ENCODE measurements around the gene EFS.
"Not testable (repeated sequence)": the region's sequence is repeated elsewhere in the genome, so short reads cannot be mapped to it uniquely, and the experiment has no call there.

EFS gene

GRCh38 chr14:23399136-23399535, 34.2 kb upstream of the EFS start:
- DNase-seq = no peak

- DNase-seq = no peak
These were observed 33.4 kb upstream of the EFS start for GRCh38 chr14:23398348-23398747.

DNA sequence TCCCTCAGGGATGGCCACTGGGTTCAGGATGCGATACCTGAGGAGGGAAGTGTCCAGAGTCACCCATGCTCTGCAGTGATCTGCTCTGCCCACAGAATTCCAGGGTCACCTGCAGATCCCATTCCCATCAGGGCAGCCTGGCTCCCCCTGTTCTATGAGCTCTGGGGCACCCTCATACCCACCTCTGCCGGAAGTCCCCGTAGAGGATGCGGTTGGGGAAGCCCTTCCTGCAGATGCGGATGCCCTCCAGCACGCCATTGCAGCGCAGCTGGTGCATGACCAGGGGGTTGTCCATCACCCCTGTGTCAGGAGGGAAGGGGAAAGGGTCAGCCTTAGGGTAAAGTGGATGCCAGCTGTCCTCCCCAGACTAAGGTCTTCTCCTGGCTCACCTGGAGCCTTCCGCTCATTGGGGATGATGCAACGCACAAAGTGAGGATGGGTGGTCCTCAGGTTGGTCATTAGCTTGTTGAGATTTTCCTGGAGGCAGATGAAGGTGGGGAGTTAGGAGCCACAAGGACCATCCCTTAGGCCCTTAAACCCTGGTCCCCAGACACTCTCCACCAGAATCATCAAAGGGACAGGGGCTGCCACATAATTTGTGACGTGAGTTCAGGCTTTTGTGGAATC, 31.9 kb upstream of the EFS start:
- no peak for DNase-seq

DNA sequence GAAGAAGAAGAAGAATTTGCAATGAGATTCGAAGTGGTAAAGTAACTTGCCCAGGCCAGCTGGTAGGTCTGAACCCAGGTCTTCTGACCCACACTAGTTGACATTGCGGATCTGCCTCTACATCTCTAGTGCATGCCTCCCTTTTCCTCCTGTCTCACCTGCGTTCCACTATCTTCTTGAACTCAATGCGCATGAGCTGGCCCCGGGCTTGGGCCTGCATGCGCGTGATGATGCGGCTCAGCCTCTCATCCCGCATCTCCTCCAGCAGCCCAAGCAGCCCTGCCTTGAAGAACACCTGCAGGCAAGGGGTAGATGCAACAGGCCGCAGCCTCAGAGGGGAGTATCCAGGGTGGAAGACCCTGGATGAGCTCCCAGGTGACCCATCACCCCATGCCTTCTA, 31.2 kb upstream of the EFS start:
- no peak for DNase-seq

GRCh38 chr14:23392613-23393012, 27.6 kb upstream of the EFS start:
- DNase-seq = no peak

DNA sequence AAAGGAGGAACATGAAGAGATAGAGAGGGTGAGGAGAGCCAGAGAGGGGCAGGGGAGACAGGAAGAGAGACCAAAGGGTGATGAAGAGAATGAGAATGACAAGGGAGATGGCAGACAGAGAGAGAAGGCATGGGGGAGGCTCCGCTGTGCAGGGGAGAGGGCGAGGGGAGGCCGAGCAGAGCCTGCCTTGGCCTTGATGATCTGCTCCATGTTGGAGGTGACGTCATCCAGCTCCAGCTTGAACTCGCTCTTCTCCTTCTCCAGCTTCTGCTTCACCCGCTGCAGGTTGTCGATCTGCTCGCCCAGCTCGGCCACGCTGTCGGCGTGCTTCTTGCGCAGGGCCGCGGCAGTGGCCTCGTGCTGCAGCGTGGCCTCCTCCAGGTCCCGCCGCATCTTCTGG, 24.9 kb upstream of the EFS start:
- not testable (repeated sequence) for DNase-seq

- no peak for DNase-seq
These were observed 24.4 kb upstream of the EFS start for GRCh38 chr14:23389396-23389795.

- DNase-seq = no peak
These were observed 24.0 kb upstream of the EFS start for GRCh38 chr14:23388996-23389395.

DNA sequence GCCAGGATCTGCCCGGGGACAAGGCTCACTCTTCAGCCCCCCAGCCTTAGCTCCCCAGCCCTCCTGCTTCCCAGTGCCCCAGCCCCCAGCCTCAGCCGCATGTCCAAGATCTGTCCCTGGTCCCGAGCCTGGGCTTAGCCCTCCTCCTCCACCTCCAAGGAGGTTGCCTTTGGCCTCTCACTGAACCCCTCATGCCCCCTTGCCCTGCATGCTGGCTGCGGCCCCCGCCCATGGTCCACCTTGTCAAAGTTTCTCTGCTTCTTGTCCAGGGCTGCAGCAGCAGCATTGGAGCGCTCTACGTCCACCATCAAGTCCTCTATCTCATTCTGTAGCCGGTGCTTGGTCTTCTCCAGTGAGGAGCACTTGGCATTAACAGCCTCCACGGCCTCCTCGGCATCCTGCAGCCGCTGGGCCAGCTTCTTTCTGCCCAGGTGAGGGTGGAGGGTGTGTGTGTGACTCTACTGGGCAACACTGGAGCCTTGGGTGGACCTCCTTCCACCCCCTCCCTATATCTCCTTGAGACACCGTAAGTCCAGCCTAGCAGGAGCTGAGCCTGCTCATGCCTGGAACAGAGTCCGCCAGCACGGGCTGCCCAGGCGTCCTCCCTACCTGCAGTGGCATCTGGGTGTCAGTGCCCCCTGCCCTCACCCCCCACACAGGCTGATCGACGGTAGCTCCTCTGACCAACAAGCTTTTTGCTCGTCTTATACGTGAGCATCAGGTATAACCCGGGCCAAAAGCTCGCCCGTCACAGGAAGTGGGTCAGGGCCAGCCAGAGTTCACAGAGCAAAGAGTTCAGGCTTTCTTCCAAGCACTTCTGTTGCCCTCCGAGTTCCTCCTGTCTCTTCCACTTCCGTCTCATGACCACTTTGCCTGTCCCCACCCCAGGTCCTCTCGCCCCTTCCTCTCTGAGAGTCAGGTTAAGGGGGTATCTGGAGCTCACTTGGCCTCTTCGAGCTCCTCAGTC, 23.2 kb upstream of the EFS start:
- DNase-seq = no peak

DNA sequence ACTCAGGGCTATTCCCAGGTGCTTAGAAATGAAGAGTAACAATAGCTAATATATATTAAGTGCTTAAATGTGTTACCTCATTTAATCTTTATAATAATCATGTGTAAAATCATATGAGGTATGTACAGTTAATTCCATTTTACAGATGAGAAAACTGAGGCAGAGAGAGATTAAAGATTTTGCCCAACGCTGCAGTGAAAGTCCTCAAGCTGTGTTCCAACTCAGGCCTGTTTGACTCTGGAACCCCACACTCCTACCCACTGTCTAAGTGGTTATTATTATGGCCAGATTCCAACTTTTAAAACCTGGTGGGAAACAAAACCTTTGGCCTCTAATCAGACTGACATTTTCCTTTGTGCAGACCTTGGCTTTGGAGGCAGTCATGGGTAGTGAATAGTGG, 22.0 kb upstream of the EFS start:
- no peak for DNase-seq

DNA sequence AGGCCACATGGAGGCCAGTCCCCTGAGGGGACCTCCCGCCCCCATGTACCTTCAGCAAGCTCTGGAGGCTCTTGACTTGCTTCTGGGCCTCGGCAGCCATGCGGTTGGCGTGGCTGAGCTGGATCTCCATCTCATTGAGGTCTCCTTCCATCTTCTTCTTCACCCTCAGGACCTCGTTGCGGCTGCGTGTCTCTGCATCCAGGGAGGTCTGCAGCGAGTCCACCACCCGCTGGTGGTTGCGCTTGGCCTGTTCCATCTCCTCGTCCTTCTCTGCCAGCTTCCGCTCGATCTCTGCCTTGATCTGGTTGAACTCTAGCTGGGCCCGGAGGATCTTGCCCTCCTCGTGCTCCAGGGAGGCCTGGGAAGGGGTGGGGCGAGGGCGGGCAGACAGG, 21.3 kb upstream of the EFS start:
- DNase-seq = not testable (repeated sequence)

GRCh38 chr14:23385642-23386265, 20.8 kb upstream of the EFS start:
- DNase-seq = no peak

DNA sequence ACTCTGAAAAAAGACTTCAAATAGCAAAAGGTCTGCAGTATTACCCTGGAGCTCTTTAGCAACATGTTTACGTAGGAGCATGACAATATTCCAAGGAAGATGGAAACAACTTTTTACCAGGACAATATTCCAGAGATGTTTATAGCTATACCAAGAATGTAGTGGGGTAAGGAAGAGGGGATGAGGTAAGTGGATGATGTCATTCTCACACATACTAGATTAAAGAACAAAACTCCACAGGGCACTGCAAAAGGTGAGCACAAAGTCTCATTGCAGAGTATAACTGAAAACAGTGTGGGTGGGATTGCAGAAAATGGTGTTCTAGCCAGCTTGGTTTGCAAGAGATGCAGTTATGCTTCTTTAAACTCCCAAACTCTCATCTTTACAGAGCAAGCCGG, 20.3 kb upstream of the EFS start:
- no peak for DNase-seq

DNA sequence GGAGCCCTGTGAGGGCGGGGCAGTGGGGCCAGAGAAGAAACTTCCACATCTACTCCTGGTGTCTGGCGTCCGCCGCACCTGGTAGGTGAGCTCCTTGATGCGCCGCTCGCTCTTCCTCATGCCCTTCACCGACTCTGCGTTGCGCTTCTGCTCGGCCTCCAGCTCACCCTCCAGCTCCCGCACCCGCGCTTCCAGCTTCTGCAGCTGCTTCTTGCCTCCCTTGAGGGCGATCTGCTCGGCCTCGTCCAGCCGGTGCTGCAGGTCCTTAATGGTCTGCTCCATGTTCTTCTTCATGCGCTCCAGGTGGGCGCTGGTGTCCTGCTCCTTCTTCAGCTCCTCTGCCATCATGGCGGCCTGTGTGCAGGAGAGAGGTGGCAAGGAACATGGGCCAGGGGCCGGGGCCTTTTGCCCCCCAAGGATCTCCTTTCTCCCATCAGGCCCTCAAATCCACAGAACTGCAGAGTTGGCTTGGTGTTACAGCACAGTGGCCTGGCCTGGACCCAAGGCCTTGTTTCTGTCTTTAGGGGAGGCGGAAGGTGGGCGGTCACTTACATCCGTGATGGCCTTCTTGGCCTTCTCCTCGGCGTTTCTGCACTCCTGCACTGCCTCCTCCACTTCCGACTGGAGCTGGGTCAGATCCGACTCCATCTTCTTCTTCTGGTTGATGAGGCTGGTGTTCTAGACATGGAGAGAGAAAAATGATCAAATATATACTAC, 19.6 kb upstream of the EFS start:
- DNase-seq = no peak

GRCh38 chr14:23382731-23383440, 17.9 kb upstream of the EFS start:
- no peak for DNase-seq

DNA sequence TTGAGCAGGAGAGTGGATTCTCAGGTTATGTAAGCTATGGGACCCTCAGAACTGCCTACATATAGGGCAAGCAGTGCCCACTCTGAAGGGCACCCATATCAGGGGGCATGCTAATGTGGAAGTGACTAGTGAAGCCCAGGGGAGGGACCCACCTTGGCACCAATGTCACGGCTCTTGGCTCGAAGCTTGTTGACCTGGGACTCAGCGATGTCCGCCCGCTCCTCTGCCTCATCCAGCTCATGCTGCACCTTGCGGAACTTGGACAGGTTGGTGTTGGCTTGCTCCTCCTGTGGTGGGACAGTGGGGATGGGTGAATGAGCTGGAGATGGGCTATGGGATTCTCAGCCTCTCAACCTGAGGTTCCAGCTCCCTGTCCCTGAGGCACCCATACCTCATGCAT, 17.3 kb upstream of the EFS start:
- no peak for DNase-seq

DNA sequence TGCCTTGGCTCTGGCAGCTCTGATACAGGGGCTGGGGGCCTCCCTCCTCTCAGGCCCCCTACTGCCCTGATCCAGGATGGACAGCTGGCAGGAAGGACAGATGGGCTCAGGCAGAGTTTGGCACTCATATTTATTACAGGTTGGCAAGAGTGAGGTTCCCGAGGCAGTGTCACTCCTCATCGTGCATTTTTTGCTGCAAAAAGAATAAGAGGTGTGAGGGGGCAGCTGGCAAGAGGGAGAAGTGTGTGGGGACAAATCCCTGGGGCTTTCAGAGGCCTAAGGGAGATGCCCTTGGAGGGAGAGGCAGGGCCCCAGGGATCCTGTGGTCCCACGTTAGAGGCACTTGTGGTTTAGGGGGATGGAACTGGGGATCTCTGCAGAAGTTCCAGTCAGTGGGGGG, 16.9 kb upstream of the EFS start:
- no peak for DNase-seq

DNA sequence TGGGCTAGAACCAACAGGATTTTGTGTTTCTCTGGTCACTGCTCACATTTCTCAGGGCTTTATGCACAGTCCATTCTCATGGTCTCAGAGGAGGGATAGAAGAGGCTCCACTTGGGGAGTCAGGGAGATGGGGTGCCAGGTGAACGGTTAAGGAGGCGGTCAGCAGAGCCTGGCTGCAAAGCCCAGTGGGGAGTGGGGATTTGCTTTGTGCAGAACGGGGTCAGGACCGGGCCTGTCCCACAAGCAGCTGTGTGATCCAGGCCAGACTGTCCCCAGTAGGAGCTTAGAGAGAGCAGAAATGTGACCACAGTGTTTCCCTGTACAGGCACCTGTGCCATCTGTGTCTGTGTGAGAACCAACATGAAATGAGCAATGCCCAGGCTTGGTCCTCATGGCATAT, 16.0 kb upstream of the EFS start:
- DNase-seq = peak in 1 of 14 donors; percentile 28

GRCh38 chr14:23380197-23380914, 15.4 kb upstream of the EFS start:
- DNase-seq = peak in 4 of 14 donors; percentile 37 to 51 (median 42)

GRCh38 chr14:23379366-23380196, 14.6 kb upstream of the EFS start:
- DNase-seq = peak in 8 of 14 donors; percentile 7 to 50 (median 32)
